GM04504 (cell line): ENCODE data around the gene COMMD4.
"Not testable (repeated sequence)": the region's sequence is repeated elsewhere in the genome, so short reads cannot be mapped to it uniquely, and the experiment has no call there.

Experiments used
- DNase-seq: peaks from one replicate; pipeline ENCODE4 v3.0.0-alpha.2; 2012; ENCODE audit warnings: low read depth

COMMD4 gene

DNA sequence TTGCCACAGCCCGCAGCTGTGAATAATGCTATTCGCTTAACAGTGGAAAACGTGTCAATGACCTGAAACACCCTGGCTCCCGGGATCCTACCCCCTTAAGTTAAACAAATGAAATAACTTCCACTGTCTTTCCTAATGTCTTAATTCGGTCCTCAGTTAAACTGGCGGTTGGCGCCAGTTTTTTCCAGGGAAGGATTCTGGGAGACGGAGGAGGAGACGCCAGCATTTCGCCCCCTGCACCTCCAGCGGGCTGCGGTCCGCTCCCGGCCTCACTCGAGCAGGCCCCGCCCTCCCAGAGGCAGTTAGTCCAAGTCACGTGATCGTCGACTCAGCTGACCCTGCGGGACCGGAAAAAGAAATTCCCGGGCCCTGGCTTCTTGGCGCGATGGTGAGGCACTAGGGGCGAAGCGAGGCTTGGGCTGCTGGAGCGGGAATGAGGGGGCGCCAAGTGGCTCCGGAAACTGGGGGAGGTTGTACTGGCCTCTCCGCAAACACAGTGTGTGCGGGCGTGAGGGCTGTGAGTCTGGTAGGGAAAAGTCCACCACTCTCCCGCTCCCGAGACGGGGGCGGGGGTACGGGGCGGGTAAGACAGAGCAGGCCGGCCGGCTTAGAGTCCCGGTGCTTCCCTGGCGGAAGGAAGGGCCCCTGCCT lies at the start of gene COMMD4:
Gene COMMD4 (plus strand): TSS at position 359 of the 651 bp plus-strand sequence. CDS start 27 bp downstream, at position 386.
- DNase-seq, result peak; percentile 81

DNA sequence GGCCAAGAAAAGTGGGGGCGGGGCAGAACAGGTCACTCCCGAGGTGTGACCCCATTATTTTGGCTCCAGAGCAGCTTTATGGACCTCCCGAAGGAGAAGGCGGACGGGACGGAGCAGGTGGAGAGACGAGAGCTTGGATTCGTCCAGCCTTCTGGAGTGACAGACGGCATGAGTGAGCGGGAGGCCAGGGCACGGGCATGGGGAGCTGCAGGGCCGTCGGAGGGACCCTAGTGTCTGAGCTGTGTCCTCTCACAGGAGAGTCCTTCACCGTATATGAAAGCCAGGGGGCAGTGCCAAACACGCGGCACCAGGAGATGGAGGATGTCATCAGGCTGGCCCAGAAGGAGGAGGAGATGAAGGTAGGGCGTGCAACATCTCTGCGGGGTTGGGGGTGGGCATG lies 42.2 kb upstream of the COMMD4 start:
- DNase-seq, result not testable (repeated sequence)

DNA sequence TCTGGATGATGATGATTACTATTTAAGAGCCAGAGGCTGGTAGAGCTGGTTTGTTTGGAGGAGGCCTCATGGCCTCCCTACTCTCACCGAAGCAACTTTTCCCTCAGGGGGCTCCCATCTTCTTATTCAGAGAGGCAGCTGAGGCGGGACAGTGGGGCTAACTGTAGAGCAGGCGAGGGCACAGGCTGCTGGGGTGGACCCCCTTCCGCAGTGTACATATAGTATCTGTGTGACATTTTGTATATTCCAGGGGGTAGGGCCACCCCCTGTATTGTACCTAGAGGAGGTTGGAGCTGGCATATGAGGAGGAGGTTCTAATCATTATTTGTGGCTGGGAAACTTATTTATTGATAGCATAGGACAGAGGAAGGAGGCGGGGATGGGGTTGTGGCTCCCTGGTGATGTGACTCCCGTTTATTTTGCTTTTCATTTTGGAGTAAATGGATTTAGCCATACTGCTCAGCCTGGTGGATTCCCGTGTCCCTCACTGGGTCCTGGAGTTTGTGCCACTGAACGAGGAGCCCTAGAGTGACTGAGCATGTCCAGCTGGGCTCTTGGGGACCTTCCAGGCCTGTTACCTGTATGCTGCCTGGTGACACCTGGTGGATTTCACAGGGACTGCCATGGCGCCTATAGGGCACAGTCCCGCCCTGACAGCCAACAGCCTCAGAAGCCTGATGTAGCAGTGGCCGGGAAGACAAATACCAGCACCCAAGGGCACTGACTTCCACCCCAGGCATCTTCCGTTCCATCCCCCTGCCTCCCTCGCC lies 37.1 kb upstream of the COMMD4 start:
- not testable (repeated sequence) for DNase-seq

DNA sequence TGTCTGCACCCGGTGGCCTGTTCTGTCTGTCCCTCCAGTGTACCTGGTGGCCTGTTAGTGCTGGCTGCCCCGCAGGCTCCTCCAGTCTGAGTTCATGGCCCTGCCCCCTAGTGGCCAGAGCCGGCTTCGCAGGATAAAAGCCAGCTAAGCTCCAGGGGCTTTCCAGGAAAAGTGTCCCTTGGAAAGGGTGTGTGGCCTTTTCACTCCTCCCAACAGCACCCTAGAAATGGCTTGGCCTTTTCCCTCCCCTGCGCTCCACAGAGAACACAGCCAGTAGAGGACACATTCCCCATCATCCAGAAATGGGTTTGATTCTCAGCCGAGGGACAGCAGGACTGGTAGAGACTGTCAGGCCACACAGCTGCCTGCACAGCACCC lies 36.6 kb upstream of the COMMD4 start:
- not testable (repeated sequence) for DNase-seq

DNA sequence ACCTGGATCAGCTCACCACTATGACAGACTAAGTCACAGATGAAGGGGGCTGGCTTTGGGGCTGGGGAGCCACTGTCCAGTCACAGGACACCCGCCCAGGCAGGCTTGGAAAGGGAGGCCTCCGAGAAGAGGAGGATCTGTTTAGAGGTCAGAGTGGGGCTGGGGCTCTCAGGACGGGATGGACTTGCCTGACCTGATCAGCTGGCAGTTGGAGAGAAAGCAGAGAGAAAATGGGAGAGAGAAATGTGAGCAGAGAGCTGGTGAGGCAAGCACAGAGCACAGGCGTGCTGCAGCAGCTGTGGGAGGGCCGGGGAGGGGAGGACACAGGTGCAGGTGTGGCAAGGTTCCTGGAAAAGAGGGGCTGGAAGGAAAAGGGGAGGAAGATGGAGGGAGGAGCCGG lies 35.8 kb upstream of the COMMD4 start:
- not testable (repeated sequence) for DNase-seq

DNA sequence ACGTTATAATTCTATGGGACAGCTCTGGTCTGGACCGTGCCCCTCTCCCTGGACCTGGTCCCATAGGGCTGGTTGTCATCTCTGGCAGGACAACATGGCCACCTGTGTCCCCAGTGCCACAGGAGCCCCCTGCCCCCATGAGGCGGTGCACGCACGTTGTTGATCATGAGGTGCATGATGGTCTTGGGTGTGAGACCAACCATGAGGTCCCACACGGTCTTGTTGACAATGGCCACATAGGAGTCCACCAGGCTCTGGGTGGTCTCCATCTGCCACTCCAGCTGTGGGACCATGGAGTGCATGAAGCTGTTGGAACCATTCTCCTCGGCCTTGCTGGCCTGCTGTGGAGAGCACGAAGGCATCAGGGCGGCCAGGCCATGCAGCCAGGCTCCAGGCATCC lies 33.5 kb upstream of the COMMD4 start:
- DNase-seq, result no peak

DNA sequence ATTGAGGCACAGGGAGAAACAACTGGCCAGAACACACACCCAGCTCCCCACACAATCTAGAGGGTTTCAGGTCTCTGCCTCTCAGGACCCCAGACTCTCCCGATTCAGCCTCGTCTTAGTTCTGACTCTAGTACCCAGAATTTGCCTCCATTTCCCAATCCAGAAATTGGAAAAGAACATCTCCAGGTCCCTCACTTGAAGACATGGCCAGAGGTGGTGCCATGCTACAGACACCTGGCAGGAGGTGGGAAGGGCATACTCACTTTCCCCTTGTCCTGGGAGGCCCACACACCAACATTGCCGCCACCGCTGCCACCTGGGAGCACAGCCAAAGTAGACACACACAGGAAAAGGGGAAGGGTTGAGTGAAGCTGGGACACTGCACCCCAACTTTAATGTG lies 33.1 kb upstream of the COMMD4 start:
- DNase-seq, result not testable (repeated sequence)

DNA sequence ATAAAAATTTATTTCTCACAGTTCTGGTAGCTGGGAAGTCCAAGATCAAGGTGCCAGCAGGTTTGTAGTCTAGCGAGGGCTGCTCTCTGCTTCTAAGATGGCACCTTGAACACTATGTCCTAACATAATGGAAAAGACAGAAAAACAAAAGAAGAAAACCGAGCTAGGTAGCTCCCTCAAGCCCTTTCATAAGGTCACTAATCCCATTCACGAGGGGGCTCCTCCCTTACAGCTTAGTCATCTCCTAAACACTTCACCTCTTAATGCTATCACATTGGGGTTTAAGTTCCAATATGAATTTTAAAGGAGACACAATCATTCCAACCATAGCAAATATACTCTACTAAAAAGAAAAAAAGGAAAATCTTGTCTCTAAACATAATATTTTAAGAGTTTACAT lies 29.7 kb upstream of the COMMD4 start:
- DNase-seq, result no peak

DNA sequence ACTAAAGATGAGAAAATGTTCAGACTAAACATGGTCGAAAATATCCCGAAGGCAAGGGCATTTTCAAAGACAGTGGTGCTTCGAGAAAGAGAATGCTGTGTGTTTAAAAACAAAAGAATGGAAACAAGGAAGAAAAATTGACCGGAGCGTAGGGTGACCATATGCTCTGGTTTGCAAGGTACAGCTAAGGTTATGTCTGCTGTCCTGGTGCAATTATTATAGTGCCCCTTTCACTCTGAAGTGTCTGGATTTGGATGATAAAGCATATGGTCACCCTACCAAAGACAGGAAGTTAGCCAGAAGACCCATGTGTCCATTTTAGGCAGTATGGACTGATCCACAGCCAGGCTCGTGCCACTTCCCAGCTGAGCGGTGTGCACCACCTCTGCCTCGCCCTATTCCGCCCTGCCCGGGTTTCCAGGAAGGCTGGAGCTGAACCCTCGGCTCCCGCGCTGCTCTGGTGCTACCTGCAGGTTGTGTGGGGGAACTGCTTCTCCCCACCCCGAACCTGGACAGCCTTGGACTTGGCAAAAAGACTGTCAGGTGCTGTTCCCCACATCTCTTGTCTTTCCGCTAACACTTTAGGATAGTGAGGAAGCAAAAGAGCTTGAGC lies 28.0 kb upstream of the COMMD4 start:
- no peak for DNase-seq

DNA sequence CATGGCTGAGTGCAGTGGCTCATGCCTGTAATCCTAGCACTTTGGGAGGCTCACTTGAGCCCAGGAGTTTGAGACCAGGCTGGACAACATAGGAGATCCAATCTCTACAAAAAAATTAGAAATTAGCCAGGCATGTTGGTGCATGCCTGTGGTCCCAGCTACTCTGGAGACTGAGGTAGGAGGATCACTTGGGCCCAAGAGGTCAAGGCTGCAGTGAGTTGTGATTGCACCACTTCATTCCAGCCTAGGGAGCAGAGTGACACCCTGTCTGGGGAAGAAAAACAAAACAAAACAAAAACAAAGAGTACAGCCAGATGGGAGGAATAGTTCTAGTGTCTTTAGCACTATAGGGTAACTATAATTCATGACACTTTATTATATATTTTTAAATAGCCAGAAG lies 26.2 kb upstream of the COMMD4 start:
- DNase-seq, result no peak

DNA sequence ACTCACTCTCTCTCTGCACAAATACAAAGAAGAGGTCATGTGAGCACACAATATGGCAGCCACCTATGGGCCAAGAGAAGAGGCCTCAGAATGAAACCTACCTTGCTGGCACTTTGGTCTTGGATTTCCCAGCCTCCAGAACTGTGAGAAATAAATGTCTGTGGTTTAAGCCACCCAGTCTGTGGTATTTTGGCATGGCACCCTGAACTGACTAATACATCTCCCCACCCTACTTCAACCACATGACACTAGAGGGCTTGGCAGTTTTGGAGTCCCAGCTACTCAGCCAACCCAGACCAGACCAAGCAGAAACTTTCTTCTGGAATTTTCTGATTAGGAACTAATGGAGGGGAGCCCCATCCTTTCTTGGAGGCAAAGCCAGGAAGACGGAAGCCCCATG lies 23.3 kb upstream of the COMMD4 start:
- not testable (repeated sequence) for DNase-seq

DNA sequence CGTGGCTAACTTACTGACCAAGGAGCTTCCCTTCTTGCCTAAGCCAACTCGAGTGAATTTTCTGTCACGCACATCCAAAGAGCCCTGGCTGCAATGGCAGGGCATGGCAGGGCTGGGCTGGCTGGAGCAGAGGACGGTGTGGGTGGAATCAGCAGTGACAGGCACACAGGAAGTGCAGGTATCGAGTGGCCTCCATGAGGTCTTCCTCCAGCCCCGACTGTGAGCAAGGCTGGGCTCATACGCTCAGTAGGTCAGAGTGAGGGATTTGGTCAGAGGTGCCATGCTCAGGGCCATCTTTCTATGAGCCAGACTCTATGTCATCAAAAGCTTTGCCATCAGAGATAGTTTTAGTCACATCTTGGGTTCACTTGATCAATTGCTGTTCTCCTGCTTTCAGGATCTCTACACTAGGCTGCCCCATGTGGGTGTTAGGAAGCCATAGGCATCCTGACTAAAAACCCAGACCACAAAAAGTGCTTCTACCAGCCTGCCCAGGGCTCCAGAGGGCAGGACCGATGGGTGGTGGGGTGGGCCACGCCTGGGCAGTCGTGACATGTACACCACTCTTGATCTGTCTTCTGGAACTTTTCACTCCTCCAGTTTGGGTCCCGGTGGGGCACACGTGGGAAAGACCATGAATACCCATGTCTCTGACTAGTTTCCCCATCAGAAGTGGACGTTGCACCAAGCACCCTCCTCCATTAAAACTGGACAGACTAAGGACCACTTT lies 22.6 kb upstream of the COMMD4 start:
- no peak for DNase-seq

DNA sequence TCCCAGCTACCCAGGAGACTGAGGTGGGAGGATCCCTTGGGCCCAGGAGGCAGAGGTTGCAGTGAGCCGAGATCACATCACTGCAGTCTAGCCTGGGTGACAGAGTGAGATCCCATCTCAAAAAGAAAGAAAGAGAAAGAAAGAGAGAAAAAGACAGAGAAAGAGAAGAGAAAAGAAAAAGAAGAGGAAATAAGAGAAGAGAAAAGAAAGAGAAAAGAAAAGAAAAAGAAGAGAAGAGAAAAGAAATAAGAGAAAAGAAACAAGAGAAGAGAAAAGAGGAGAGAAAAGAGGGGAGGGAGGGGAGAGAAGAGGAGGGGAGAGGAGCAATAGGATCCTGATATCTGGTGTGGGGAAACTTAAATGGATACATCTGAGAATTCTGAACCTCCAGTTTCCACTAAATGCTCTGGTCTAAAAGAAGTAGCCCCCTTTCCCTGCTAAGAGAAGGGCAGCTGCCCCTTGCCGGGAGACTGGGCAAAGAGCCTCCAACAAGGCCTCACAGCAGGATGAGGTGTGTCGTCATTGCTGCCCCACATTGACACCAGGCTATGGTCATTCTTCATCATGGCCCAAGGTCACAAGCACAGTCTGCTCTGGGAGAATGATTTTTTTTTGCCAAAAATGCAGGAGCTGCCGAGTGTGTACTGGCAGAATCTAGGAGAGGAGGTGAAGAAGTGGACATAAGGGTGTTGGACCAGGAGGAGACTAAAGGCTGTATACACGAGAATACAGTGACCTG lies 21.1 kb upstream of the COMMD4 start:
- DNase-seq, result no peak

DNA sequence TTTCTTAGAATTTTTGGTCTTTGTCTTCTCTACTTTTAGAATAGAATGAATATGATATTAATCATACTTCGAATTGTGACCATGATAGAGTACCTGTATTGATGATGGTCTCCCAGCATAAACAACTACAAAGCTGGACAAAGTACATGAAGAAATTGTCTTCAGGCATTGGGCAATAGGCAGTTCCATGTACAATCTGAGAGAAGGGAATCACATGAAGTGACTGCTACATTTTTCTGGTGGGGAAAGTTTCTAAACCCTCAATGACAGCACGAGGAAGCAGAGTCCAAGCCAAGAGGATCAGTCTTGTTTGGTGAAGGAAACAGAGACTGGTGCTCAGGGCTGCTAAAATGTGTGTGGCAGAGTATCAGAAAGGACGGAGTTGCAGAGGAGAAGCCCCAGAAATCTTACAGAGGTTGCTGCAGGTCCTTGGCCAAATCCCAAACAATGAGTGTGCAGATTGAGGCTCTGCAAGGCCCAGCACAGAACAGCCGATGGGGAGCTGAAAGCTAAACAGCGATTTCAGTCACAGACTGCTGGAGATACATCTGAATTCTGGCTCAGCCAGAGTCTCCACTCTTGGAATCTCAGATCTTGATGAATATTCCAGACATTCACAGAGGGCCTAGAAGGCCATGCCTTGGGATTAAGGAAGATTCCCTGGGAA lies 16.5 kb upstream of the COMMD4 start:
- not testable (repeated sequence) for DNase-seq

DNA sequence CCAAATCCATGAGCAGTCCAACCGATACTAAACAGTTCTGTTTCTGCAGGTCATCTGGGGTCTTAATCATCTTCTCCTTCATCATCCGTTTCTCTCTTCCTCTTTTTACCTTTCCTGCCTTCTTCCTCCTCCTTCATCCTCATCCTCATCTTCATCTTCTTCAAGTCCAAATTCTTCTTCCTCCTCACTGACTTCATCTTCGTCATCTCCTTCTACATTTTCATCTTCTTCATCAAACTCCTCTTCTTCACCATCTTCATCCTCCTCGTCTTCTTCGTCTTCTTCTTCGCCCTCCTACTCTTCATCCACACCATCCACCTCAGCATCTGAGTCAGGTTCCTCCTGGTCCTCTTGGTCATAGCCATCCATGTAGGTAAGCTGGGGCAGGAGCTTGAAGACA lies 14.2 kb upstream of the COMMD4 start:
- DNase-seq, result no peak

DNA sequence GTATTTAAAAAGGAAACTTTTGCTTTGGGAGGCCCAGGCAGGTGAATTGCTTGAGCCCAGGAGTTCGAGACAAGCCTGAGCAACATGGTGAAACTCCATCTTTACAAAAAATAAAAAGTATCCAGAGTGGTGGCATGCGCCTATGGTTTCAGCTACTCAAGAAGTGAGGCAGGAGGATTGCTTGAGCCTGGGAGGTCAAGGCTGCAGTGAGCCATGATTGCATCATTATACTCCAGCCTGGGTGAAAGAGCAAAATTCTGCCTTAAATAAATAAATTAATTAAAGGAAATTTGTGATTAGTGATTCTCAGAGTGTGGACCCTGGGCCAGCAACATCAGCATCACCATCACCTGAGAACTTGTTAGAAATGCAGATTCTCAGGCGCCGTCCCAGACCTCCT lies 9.9 kb upstream of the COMMD4 start:
- no peak for DNase-seq

DNA sequence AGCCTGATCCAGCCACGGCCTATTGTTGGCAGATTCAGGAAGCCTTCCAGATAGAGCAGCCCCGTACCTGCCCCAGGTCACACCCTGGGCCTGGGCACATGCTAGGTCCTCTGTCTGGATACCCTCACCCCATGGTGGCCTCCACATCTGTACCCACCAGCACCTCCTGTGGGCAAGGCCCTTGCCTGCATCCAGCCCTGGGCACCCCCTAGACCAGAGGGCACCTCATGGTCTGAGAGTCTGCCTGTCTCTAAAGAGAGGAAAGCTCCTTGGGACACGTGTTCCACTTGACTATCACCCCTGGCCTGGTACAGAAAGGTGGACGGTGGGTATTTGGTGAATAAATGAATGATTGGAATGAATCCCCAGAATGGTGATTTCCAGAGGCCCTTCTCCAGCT lies 8.9 kb upstream of the COMMD4 start:
- no peak for DNase-seq

DNA sequence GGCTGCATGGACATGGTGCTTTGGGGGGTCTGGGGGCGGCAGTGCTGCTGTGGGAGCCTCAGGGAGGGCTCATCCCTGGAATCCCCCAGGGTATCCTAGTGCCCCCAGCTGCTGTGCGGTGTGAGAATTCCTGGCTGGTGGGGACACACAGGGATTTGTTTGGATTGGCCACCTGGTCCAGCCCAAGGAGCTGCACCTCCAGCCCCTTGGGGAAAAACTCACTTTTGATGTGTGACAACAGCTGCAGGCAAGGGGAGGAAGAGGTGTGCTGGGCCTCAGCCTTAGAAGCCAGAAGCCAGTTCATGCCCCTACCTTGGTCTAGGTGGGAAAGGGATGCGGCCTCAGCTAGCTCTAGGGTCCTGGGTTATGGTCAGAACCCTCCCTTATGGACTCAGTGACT lies 8.4 kb upstream of the COMMD4 start:
- DNase-seq, result no peak

DNA sequence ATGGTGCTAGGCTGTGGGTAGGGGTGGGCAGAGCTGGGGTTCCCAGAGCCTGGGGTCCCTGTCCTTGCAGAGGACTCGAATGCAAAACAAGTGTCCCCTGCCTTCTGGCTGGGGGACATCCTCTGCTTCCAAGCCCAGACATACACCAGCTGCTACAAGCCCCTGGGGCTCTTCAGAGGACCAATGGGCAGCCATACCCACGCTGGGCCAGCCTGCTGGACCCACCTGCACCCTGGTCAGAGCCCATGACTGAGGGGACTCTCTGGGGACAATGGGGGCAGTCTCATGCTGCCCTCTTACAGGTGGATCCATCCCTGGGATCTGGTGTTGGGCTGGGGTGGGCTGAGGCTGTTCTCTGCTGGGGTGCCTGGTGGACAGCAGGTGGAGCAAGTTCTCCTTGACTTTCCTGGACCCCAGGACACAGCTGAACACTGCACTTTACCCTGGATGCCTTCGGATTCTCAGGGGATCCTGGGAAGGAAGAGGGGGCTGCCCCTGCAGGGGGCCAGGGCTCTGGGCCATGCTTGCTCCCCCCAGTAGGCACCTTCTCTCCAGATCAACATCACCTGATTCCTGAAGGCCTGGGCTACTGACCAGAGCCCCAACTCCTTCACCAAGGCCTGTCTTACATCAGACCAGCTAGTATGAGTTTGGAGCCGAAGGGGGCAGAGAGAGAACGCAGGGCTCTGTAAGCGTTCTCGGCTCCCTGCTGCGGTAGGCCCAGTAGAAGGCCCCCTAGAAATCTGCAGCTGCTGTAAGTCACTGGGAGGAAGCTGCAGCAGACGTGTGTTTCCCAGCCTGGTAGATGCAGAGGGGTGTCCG lies 7.2 kb upstream of the COMMD4 start:
- no peak for DNase-seq

DNA sequence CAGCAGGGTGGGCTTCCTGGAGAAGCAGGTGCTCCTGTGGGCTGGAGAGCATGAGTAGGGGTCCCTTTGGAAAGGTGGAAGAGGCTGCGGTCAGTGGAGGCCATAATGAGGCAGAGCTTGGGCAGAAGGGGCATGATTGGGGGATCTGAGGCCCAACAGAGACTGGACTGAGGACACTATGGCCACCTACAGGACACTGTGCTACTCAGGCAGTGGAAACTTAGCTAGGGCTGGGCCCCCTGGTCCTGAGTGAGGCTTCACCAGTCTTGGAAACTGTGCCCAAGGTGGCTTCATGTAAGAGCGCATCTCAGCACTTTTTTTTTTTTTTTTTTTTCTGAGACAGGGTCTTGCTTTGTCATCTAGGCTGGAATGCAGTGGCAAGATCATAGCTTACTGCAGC lies 6.3 kb upstream of the COMMD4 start:
- DNase-seq, result no peak

DNA sequence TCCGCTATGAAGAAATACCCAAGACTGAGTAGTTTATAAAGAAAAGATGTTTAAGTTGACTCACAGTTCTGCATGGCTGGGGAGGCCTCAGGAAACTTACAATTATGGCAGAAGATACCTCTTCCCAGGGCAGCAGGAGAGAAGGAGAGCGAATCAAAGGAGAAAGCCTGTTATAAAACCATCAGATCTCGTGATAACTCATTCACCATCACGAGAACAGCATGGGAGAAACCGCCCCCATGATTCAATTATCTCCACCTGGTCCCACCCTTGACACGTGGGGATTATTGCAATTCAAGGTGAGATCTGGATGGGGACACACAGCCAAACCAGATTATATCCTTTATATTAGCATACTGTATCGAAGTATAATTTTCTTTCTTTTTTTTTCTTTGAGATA lies 3.8 kb upstream of the COMMD4 start:
- DNase-seq, result not testable (repeated sequence)
